CD4-positive, alpha-beta T cell (primary cell): ENCODE measurements around the gene A2M. TPM values are rescaled to one million over a fixed set of nuclear protein-coding genes. Genes with fewer than 3 reads are reported as not detected.

Experiments used
- ATAC-seq: fragments of 200-7000 bp; cut with Tn5 transposase; one replicate; pipeline ENCODE4 v1.10.0; 2022; ENCODE audit warnings: mild to moderate bottlenecking; ENCODE audit not compliant: poor library complexity
- CTCF ChIA-PET: fragments of 350-600 bp; sonication (Branson Sonifier 250); formaldehyde crosslinking; loops from one replicate; lab custom pipeline; 2021; ENCODE audit warnings: antibody characterized with exemption, inconsistent platforms; lab: Charles Lee
- POLR2A ChIA-PET: fragments of 350-600 bp; sonication (Branson Sonifier 250); formaldehyde crosslinking; loops from one replicate; lab custom pipeline; 2021; ENCODE audit warnings: antibody characterized with exemption, inconsistent platforms; lab: Charles Lee
- DNase-seq, 14 experiments: peaks; one replicate each; pipeline ENCODE4 v3.0.0-alpha.2; 2013 to 2020; ENCODE audit warnings: mixed read lengths in 2 of 14
- H3K27ac ChIP-seq, 2 donors: one replicate each; pipeline versions ENCODE4 v1.5.1 to v1.7.0; 2013; ENCODE audit warnings: low read length in 2 of 2, low read depth in 1 of 2, mild to moderate bottlenecking in 1 of 2
- H3K27me3 ChIP-seq, 2 experiments: 1 replicate in 1 of 2; 2 replicates in 1 of 2; pipeline versions ENCODE4 v1.6.1 to v1.7.0; 2013; ENCODE audit warnings: low read length in 2 of 2, control low read depth in 1 of 2, mild to moderate bottlenecking in 1 of 2, moderate library complexity in 1 of 2; ENCODE audit not compliant: insufficient read depth in 2 of 2, control insufficient read depth in 1 of 2
- H3K36me3 ChIP-seq: one replicate; pipeline ENCODE4 v1.6.1; 2013; ENCODE audit warnings: low read length, control low read depth; ENCODE audit not compliant: insufficient read depth
- H3K4me1 ChIP-seq: one replicate; pipeline ENCODE4 v1.6.1; 2013; ENCODE audit warnings: low read length, control low read depth; ENCODE audit not compliant: insufficient read depth
- H3K4me3 ChIP-seq: one replicate; pipeline ENCODE4 v1.5.1; 2013; ENCODE audit warnings: mild to moderate bottlenecking, low read length, moderate library complexity
- H3K9me3 ChIP-seq, 2 experiments: 1 replicate in 1 of 2; 2 replicates in 1 of 2; pipeline versions ENCODE4 v1.6.1 to v1.7.0; 2013; ENCODE audit warnings: low read length in 2 of 2, mild to moderate bottlenecking in 2 of 2, control low read depth in 1 of 2, moderate library complexity in 1 of 2; ENCODE audit not compliant: control insufficient read depth in 1 of 2, insufficient read depth in 1 of 2
- H3K27ac Mint-ChIP-seq: one replicate; pipeline ENCODE4 v1.8.0; 2020; ENCODE audit warnings: mixed read lengths
- H3K27me3 Mint-ChIP-seq: one replicate; pipeline ENCODE4 v1.8.0; 2021; ENCODE audit warnings: mixed read lengths
- H3K36me3 Mint-ChIP-seq: one replicate; pipeline ENCODE4 v1.8.0; 2021; ENCODE audit warnings: low read depth, mixed read lengths
- H3K4me1 Mint-ChIP-seq: one replicate; pipeline ENCODE4 v1.8.0; 2021; ENCODE audit warnings: low read depth, mixed read lengths
- H3K4me3 Mint-ChIP-seq: one replicate; pipeline ENCODE4 v1.8.0; 2020; ENCODE audit warnings: mild to moderate bottlenecking, mixed read lengths
- H3K9me3 Mint-ChIP-seq: one replicate; pipeline ENCODE4 v1.8.0; 2020; ENCODE audit warnings: mixed read lengths
- CTCF ChIP-seq: fragments of 200-600 bp; IDR thresholded peaks from one replicate; pipeline ENCODE4 v1.8.0; 2022; ENCODE audit warnings: antibody characterized with exemption, mild to moderate bottlenecking
- intact Hi-C, 2 experiments: fragments of 100-400 bp; cut with DNase I in 1 of 2; cut with micrococcal nuclease in 1 of 2; formaldehyde crosslinking; loops; one replicate each; pipeline versions ENCODE4 v1.15.1 to v1.9.0; 2023 to 2025; cut with DNase I, micrococcal nuclease
- total RNA-seq, 174 experiments: library from RNA in 2 of 174; stranded (reverse) in 2 of 174; gene quantifications; one replicate each; pipeline ENCODE4 v1.2.3 and lab custom pipeline; 2021 to 2026

The A2M gene
- total RNA-seq, 2 experiments from 2014 or later = not detected

GRCh38 chr12:9077152-9078031, 38.3 kb downstream of the A2M start:
- intact Hi-C loops = no loop called here
- H3K36me3 Mint-ChIP-seq = no peaks in the 10 kb centered on the region
- no peak overlapping the region for H3K27ac Mint-ChIP-seq
- Histone ChIP-seq H3K27ac (no peak overlapping the region), H3K9me3 (no peaks in the 10 kb centered on the region), H3K27me3 (no peaks in the 10 kb centered on the region), H3K36me3 (peaks cover 8% of the 10 kb centered on the region), H3K4me1 (no peaks in the 10 kb centered on the region), H3K4me3 (no peak overlapping the region)
- H3K4me1 Mint-ChIP-seq = no peaks in the 10 kb centered on the region
- ATAC-seq (no peak), DNase-seq (no peak)
- ChIA-PET POLR2A (interaction anchor here (0.6 kb wide), 1 partner anchor 1510 kb away, joined by 3 read pairs; no protein-coding TSS in a partner anchor), CTCF (no interaction called here)
- no peaks in the 10 kb centered on the region for H3K27me3 Mint-ChIP-seq
- no peaks in the 10 kb centered on the region for H3K9me3 Mint-ChIP-seq
- H3K4me3 Mint-ChIP-seq = no peak overlapping the region
- no peak for TF ChIP-seq CTCF

- ChIA-PET POLR2A (no interaction called here), CTCF (no interaction called here)
- ATAC-seq (no peak), DNase-seq (no peak)
- no peak overlapping the region for H3K27ac ChIP-seq
- no peaks in the 10 kb centered on the region for H3K9me3 ChIP-seq
- intact Hi-C loops = no loop called here
- peaks cover 12% of the 10 kb centered on the region for H3K36me3 ChIP-seq
- H3K27me3 Mint-ChIP-seq = no peaks in the 10 kb centered on the region
- H3K9me3 Mint-ChIP-seq = no peaks in the 10 kb centered on the region
- H3K4me1 ChIP-seq = no peaks in the 10 kb centered on the region
- no peak for TF ChIP-seq CTCF
- no peaks in the 10 kb centered on the region for H3K36me3 Mint-ChIP-seq
- H3K4me3 ChIP-seq = no peak overlapping the region
- H3K4me1 Mint-ChIP-seq = no peaks in the 10 kb centered on the region
- H3K27ac Mint-ChIP-seq = no peak overlapping the region
- no peak overlapping the region for H3K4me3 Mint-ChIP-seq
- no peaks in the 10 kb centered on the region for H3K27me3 ChIP-seq
Measured at GRCh38 chr12:9076733-9077132, 39.0 kb downstream of the A2M start.

- Histone ChIP-seq H3K36me3 (peaks cover 12% of the 10 kb centered on the region), H3K4me1 (no peaks in the 10 kb centered on the region), H3K27me3 (no peaks in the 10 kb centered on the region), H3K27ac (no peak overlapping the region), H3K9me3 (no peaks in the 10 kb centered on the region), H3K4me3 (no peak overlapping the region)
- Mint-ChIP-seq H3K9me3 (no peaks in the 10 kb centered on the region), H3K4me3 (no peak overlapping the region), H3K27me3 (no peaks in the 10 kb centered on the region), H3K36me3 (no peaks in the 10 kb centered on the region), H3K27ac (no peak overlapping the region), H3K4me1 (no peaks in the 10 kb centered on the region)
- no peak for ATAC-seq
- CTCF ChIA-PET = no interaction called here
- TF ChIP-seq CTCF = no peak
- no peak for DNase-seq
- intact Hi-C loops = no loop called here
- POLR2A ChIA-PET = no interaction called here
Measured at GRCh38 chr12:9075138-9075535, 40.6 kb downstream of the A2M start.
